NCI-H2171 treated with DMSO at 0.1 percent for 48 hours (cell line): ENCODE data around the gene LENEP.
"Not testable (repeated sequence)": the region's sequence is repeated elsewhere in the genome, so short reads cannot be mapped to it uniquely, and the experiment has no call there.

Experiments used
- DNase-seq: peaks from one replicate; lab custom pipeline; 2025; lab: John Stamatoyannopoulos, UW

Gene LENEP

GRCh38 chr1:154974808-154975408, 18.5 kb upstream of the LENEP start:
- peak; percentile 97 for DNase-seq

- peak; percentile 46 for DNase-seq
These were observed 17.9 kb upstream of the LENEP start for GRCh38 chr1:154975409-154976059.

GRCh38 chr1:154977762-154978161, 15.6 kb upstream of the LENEP start:
- not testable (repeated sequence) for DNase-seq

- no peak for DNase-seq
These were observed 15.0 kb upstream of the LENEP start for GRCh38 chr1:154978360-154978759.

- peak; percentile 58 for DNase-seq
These were observed 11.0 kb upstream of the LENEP start for GRCh38 chr1:154982341-154982740.

GRCh38 chr1:154982897-154983648, 10.3 kb upstream of the LENEP start, which contains the start of gene FLAD1:
Gene FLAD1 (plus strand): TSS chr1:154983344. CDS start chr1:154983695, 351 bp downstream.
- DNase-seq: peak; percentile 100

- no peak for DNase-seq
These were observed 9.5 kb upstream of the LENEP start for GRCh38 chr1:154983776-154984466.

- DNase-seq: not testable (repeated sequence)
These were observed 6.7 kb upstream of the LENEP start for GRCh38 chr1:154986736-154987135.

GRCh38 chr1:154987326-154987725, 6.1 kb upstream of the LENEP start:
- DNase-seq: no peak

- no peak for DNase-seq
These were observed 5.1 kb upstream of the LENEP start for GRCh38 chr1:154988058-154988954.

- DNase-seq: no peak
These were observed 4.1 kb upstream of the LENEP start for GRCh38 chr1:154989195-154989860.

- DNase-seq: no peak
These were observed 3.1 kb upstream of the LENEP start for GRCh38 chr1:154990276-154990675.

GRCh38 chr1:154992721-154993571, 440 bp upstream of the LENEP start:
- DNase-seq: peak; percentile 28

- DNase-seq: no peak
These were observed 842 bp downstream of the LENEP start for GRCh38 chr1:154994269-154994587.

- no peak for DNase-seq
These were observed 1.2 kb downstream of the LENEP start for GRCh38 chr1:154994591-154994990.

GRCh38 chr1:154995301-154995983, 2.1 kb downstream of the LENEP start:
- peak; percentile 55 for DNase-seq

- DNase-seq: no peak
These were observed 3.7 kb downstream of the LENEP start for GRCh38 chr1:154996966-154997701.

GRCh38 chr1:154998201-154998780, 4.9 kb downstream of the LENEP start:
- no peak for DNase-seq
